Lower leg skin (tissue), 3 donors: Measurements from ENCODE around the gene ATP1A4.

Source experiments
- POLR2A ChIP-seq, 2 donors: fragments of 450-650 bp; IDR thresholded peaks; one replicate each; pipeline ENCODE4 v1.6.1; 2016 to 2017; ENCODE audit warnings: antibody characterized with exemption in 2 of 2, mild to moderate bottlenecking in 1 of 2, moderate library complexity in 1 of 2
- TF ChIP-seq, protein P1 (sequence below), 3 donors: fragments of 450-650 bp; IDR thresholded peaks; one replicate each; pipeline ENCODE4 v1.5.1; 2016; ENCODE audit warnings: antibody characterized with exemption in 3 of 3, mild to moderate bottlenecking in 3 of 3, moderate library complexity in 2 of 3

- TF ChIP-seq, protein P1, sequence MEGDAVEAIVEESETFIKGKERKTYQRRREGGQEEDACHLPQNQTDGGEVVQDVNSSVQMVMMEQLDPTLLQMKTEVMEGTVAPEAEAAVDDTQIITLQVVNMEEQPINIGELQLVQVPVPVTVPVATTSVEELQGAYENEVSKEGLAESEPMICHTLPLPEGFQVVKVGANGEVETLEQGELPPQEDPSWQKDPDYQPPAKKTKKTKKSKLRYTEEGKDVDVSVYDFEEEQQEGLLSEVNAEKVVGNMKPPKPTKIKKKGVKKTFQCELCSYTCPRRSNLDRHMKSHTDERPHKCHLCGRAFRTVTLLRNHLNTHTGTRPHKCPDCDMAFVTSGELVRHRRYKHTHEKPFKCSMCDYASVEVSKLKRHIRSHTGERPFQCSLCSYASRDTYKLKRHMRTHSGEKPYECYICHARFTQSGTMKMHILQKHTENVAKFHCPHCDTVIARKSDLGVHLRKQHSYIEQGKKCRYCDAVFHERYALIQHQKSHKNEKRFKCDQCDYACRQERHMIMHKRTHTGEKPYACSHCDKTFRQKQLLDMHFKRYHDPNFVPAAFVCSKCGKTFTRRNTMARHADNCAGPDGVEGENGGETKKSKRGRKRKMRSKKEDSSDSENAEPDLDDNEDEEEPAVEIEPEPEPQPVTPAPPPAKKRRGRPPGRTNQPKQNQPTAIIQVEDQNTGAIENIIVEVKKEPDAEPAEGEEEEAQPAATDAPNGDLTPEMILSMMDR (IDR thresholded peaks at IDR 0.05) = no peak
- TF ChIP-seq POLR2A (IDR thresholded peaks at IDR 0.05) = no peak
These were observed 36.9 kb downstream of the ATP1A4 start for GRCh38 chr1:160188341-160188740.
